Activated T-cell treated with anti-CD3 and anti-CD28 coated beads for 1 hour (primary cell): ENCODE data around the gene BANP.
"Not testable (repeated sequence)": the region's sequence is repeated elsewhere in the genome, so short reads cannot be mapped to it uniquely, and the experiment has no call there.

Experiments
- DNase-seq: peaks from one replicate; pipeline ENCODE4 v3.0.0-alpha.2; 2020; ENCODE audit warnings: low read depth

Gene BANP

GRCh38 chr16:87927195-87927562, 24.1 kb upstream of the BANP start:
- no peak for DNase-seq

GRCh38 chr16:87929986-87930385, 21.2 kb upstream of the BANP start:
- no peak for DNase-seq

DNA sequence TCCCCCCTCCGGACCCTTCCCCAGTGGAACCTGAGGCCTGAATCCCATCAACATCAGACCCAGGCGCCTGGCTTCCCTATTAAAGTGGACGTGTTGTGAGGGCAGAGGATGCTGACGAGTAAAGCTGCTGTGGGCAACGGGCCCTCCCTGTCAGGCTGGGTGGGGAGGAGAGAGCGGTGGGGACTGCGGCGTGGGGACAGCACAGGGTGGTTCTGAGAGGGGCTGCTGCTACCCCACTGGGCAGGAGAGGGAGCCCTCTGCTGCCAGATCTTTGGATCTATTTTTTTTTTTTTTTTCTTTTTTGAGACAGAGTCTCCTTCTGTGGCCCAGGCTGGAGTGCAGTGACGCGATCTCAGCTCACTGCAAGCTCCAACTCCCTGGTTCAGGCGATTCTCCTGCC, 20.8 kb upstream of the BANP start:
- DNase-seq, result no peak

DNA sequence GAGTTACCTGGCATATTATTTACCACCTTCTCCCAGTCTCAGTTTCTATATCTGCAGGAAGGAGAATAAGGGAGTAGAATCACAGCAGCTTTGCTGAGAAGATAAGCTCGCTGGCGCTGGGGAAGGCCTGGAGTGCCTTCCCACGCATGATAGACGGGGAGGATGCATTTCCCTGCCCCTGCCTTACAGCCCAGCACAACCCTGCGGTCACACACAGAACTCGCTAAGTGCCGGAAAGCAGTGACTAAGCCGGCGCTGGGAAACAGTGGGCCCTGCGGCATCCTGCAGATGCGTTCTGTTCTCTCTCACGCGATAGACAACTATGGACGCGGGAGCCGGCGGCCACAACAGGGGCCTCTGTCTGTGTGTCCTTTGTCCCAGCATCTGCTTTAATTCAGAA, 19.7 kb upstream of the BANP start:
- no peak for DNase-seq

GRCh38 chr16:87932475-87933139, 18.6 kb upstream of the BANP start:
- not testable (repeated sequence) for DNase-seq

- DNase-seq, result no peak
Observed at GRCh38 chr16:87933140-87933495, 18.1 kb upstream of the BANP start.

DNA sequence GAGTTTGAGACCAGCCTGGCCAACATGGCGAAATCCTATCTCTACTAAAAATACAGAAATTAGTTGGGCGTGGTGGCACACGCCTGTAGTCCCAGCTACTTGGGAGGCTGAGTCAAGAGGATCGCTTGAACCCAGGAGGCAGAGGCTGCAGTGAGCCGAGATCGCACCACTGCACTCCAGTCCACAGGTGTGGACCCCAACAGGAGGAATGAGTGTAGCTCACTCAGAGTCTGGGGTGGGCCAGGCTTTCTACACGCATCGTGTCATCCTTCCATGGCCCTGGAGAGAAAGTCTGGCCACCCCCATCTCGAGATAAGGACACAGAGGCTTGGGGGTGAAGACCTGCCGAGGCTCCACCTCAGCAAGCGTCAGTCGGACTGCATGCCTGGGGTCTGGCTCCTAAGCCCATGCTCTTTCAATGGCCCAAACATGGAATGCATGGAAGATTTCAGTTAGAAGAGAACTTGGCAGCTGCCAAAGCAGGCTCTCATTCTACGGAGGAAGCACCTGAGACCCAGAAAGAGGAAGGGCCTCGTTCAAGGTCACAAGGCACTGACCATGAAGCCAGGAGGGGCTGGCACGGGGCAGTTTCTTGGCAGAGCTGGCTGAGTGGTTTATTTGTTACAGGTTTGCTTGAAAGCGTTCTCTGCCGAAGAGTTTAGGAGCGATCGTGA, 16.3 kb upstream of the BANP start:
- not testable (repeated sequence) for DNase-seq

GRCh38 chr16:87936016-87936374, 15.2 kb upstream of the BANP start:
- not testable (repeated sequence) for DNase-seq

DNA sequence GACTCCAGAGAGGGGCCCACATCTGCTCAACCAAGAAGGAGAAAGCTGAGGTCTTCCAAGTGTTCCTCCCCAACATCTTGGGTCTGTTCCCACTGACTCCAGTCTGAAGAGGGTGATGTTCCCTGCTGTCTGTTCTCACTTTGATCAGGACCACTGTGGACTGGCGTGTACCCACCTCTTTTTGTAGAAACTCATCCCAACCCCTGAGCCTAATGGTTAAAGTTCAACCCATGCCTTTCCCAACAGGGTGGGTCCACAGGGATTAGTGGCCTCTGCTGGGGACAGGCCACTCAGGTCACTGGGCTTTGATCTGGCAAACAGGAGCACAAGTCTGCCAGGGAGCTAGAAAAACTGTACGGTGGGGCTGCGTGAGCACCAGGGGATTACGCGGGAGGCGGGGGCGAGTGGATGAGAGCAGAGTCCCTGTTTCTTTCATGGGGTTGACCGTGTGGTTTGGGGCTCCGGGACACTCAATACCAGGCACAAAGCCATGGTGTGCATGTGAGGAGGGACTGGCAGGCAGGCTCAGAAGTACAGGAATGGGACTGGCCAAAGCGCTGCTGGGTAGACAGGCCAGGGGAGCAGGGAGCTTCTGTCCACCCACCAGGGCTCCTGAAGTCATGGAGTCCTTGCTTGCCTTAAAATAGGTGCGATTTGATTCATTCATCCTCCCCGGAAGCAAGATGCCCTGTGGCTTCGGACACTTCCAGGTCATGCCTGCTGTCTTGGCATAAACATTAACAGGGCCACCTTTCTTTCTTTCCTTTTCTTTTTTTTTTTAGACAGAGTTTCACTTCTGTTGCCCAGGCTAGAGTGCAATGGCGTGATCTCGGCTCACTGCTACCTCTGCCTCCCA, 14.6 kb upstream of the BANP start, which contains the start of gene CA5A:
TSS of gene CA5A (minus strand) at position 155 of the 856 bp plus-strand sequence. CDS start at position 76, 79 bp downstream.
- DNase-seq, result no peak

- DNase-seq, result not testable (repeated sequence)
Observed at GRCh38 chr16:87937231-87937542, 14.0 kb upstream of the BANP start.

GRCh38 chr16:87938412-87938949, 12.8 kb upstream of the BANP start:
- DNase-seq, result no peak

DNA sequence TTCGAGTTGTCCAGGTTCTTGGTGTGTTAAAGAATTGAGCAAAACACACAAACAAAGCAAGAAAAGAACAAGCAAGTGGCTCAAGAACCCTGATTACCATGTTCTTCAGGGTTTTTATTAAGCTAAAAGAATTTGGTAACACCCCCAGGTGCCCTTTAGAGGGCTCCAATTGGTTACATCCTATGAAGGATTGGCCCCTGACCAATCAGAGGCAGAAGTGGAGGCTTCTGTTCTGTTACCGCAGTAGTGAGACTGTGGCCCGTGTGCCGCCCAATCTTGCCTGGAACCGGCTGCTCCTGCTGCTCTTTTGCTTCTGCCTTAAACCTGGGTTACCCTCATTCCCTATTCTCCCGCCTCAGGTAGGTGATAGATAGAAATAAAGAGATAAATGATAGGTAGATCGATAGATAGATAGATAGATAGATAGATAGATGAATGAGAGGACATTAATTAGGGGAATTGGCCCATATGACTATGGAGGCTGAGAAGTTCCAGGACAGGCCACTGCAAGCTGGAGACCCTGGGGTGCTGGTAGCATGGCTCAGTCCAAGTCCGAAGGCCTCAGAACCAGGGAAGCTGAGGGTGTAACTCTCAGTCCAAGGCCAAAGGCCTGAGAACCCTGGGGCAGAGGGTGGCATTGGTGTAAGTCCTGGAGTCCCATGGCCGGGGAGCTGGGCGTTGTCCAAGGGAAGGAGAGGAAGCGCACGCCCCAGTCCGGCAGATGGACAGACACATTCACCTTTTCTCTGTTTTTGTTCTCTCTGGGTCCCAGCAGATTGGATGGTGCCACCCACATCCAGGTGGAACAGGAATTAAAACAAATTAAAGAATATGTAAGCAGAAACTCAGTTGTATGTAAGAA, 11.4 kb upstream of the BANP start:
- DNase-seq, result no peak

DNA sequence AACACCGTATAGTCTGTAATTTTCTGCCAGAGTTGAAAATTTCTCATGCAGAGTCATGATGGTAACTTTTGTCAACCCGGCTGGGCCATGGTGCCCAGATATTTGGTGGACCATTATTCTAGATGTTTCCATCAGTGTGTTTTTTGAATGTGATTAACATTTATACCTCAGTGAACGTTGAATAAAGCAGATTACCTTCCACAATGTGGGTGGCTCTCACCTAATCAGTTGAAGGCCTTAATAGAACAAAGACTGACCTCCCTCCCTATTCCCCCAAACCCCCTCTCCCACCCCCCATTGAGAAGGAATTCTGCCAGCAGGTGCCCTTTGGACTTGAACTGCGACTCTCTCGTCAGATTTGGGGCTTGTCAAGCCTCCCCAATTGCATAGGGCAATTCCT, 8.6 kb upstream of the BANP start:
- no peak for DNase-seq

GRCh38 chr16:87945351-87946042, 5.7 kb upstream of the BANP start:
- no peak for DNase-seq

GRCh38 chr16:87946596-87947347, 4.5 kb upstream of the BANP start:
- DNase-seq, result no peak

DNA sequence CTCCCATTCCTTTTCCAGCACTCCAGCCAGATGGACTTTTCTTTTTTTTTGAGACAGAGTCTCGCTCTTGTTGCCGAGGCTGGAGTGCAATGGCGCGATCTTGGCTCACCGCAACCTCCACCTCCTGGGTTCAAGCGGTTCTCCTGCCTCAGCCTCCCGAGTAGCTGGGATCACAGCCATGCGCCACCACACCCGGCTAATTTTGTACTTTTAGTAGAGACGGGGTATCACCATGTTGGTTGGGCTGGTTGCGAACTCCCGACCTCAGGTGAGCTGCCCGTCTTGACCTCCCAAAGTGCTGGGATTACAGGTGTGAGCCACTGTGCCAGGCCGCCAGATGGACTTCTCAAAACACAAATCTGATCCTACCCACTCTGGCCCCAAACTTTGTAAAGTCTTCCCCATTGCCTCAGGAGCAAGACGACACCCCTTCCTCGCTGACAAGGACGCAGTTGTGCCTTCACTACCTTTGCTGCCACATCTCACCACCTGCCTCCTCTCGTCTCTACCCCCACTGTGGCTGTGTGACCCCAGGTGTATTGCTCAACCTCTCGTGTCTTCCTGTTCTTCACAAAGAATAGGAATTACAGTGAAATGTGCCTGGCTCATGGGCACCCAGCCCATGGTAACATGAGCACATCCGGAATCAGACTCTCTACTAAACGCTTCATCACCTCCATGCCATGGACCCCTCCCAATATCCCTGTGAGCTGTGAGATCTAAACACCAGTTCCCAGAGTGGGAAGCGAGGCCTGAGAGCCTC, 3.7 kb upstream of the BANP start:
- no peak for DNase-seq

GRCh38 chr16:87948119-87948545, 3.1 kb upstream of the BANP start:
- no peak for DNase-seq

DNA sequence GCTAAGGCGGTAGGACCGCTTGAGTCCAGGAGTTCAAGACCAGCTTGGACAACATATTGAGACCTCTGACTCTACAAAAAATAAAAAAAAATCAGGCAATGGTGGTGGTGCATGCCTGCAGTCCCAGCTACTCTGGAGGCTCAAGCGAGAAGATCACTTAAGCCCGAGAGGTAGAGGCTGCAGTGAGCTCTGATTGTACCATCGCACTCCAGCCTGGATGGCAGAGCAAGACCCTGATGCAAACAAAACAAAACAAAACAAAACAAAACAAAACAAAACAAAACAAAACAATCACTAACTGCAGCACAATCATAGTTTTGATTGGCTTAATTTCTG, 2.5 kb upstream of the BANP start:
- no peak for DNase-seq

GRCh38 chr16:87949071-87949744, 2.0 kb upstream of the BANP start:
- no peak for DNase-seq
